Endothelial cell (in vitro differentiated cells): ENCODE data around the gene NSMCE3. TPM values are rescaled to one million over a fixed set of nuclear protein-coding genes. Genes with fewer than 3 reads are reported as not detected.

Source experiments
- DNase-seq: peaks from one replicate; pipeline ENCODE4 v3.0.0; 2021; ENCODE audit warnings: low spot score
- H3K27ac Mint-ChIP-seq: one replicate; pipeline ENCODE4 v1.8.0; 2021; ENCODE audit warnings: mixed read lengths, inconsistent platforms; ENCODE audit not compliant: unreplicated experiment
- H3K27me3 Mint-ChIP-seq: one replicate; pipeline ENCODE4 v1.8.0; 2021; ENCODE audit warnings: mild to moderate bottlenecking, moderate library complexity, mixed read lengths, inconsistent platforms; ENCODE audit not compliant: unreplicated experiment
- H3K36me3 Mint-ChIP-seq: one replicate; pipeline ENCODE4 v1.8.0; 2021; ENCODE audit warnings: mild to moderate bottlenecking, low read depth, mixed read lengths, inconsistent platforms; ENCODE audit not compliant: unreplicated experiment
- H3K4me1 Mint-ChIP-seq: one replicate; pipeline ENCODE4 v1.8.0; 2021; ENCODE audit warnings: mild to moderate bottlenecking, mixed read lengths, inconsistent platforms; ENCODE audit not compliant: unreplicated experiment
- H3K4me3 Mint-ChIP-seq: one replicate; pipeline ENCODE4 v1.8.0; 2021; ENCODE audit warnings: mild to moderate bottlenecking, mixed read lengths, inconsistent platforms; ENCODE audit not compliant: unreplicated experiment
- H3K9me3 Mint-ChIP-seq: one replicate; pipeline ENCODE4 v1.8.0; 2021; ENCODE audit warnings: mixed read lengths, inconsistent platforms; ENCODE audit not compliant: unreplicated experiment
- CTCF ChIP-seq: fragments of 200-600 bp; sonication (generic); IDR thresholded peaks from one replicate; pipeline ENCODE4 v1.5.0; 2021; ENCODE audit warnings: antibody characterized with exemption; ENCODE audit not compliant: unreplicated experiment
- total RNA-seq: library from RNA; stranded (reverse); fragmentation: NEBNext Ultra II Directional; extraction: Animal tissue kit (Norgen Biotek cat#: 25700); gene quantifications from one replicate; pipeline ENCODE4 v1.2.1, GENCODE V29; 2021; ENCODE audit not compliant: unreplicated experiment

NSMCE3 gene
- total RNA-seq, 1 donor from 2014 or later = 20.4 TPM

GRCh38 chr15:29280514-29280913 lies 10.9 kb upstream of the NSMCE3 start:
- peak overlapping the region; percentile 98 for H3K27ac Mint-ChIP-seq
- H3K27me3 Mint-ChIP-seq = peaks cover 6% of the 10 kb centered on the region
- DNase-seq = peak; percentile 56
- peaks cover 67% of the 10 kb centered on the region for H3K4me1 Mint-ChIP-seq
- H3K4me3 Mint-ChIP-seq = no peak overlapping the region
- no peaks in the 10 kb centered on the region for H3K9me3 Mint-ChIP-seq
- no peak for TF ChIP-seq CTCF
- no peaks in the 10 kb centered on the region for H3K36me3 Mint-ChIP-seq

DNA sequence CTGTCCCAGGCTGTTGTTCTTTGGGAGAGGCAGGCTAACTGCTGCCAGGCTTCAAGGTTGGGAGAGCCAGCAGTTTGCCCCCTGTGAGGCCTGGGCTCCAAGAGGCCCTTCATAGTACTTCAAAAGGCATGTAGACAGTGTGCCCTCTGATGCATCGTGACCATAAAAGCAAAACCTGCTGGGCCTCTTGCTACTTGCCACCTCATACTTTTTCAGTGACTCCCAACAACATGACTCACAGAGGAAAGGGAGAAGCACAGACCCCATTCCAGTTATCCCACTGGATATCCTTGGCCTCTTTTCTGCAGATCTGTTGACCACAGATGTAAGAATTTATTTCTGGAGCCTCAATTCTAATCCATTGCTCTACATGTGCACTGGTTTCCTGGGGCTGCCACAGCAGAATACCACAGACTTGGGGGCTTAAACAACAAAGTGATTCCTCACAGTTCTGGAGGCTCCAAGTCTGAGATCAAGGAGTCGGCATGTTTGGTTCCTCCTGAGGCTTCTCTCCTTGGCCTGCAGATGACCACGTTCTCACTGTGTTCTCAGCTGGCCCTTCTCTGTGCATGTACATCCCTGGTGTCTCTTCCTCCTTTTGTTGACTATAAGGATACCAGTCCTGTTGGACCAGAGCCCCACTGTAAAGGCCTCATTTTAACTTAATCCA lies 8.9 kb upstream of the NSMCE3 start:
- Mint-ChIP-seq H3K36me3 (no peaks in the 10 kb centered on the region), H3K27me3 (peaks cover 4% of the 10 kb centered on the region), H3K4me1 (peaks cover 56% of the 10 kb centered on the region), H3K9me3 (no peaks in the 10 kb centered on the region), H3K4me3 (no peak overlapping the region), H3K27ac (peak overlapping the region; percentile 98)
- no peak for TF ChIP-seq CTCF
- no peak for DNase-seq

GRCh38 chr15:29276366-29276765 lies 6.7 kb upstream of the NSMCE3 start:
- Mint-ChIP-seq H3K4me3 (no peak overlapping the region), H3K27me3 (peaks cover 4% of the 10 kb centered on the region), H3K4me1 (peaks cover 53% of the 10 kb centered on the region), H3K36me3 (no peaks in the 10 kb centered on the region), H3K9me3 (no peaks in the 10 kb centered on the region), H3K27ac (peak overlapping the region; percentile 28)
- no peak for DNase-seq
- no peak for TF ChIP-seq CTCF

DNA sequence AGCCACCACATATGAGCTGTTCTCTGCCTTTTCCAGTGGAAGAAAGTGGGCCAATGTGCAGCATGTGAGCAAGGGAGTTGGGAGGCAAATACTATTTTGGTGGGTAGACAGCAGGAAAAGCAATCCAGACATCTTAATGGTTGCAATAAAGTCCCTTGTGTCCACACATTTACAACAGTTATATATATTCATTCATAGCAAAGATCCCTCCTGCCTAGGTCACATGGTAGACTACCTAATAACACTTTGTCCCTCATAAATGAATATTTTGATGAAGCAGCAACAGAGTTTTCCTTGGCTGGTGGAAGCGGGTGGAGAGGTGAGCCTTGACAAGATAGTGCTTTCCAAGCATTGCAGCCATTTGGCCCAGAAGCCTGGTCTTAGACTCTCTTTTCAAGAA lies 6.2 kb upstream of the NSMCE3 start:
- H3K27me3 Mint-ChIP-seq = peaks cover 4% of the 10 kb centered on the region
- H3K9me3 Mint-ChIP-seq = no peaks in the 10 kb centered on the region
- DNase-seq = no peak
- H3K36me3 Mint-ChIP-seq = no peaks in the 10 kb centered on the region
- TF ChIP-seq CTCF = no peak
- H3K27ac Mint-ChIP-seq = no peak overlapping the region
- peaks cover 48% of the 10 kb centered on the region for H3K4me1 Mint-ChIP-seq
- H3K4me3 Mint-ChIP-seq = no peak overlapping the region

DNA sequence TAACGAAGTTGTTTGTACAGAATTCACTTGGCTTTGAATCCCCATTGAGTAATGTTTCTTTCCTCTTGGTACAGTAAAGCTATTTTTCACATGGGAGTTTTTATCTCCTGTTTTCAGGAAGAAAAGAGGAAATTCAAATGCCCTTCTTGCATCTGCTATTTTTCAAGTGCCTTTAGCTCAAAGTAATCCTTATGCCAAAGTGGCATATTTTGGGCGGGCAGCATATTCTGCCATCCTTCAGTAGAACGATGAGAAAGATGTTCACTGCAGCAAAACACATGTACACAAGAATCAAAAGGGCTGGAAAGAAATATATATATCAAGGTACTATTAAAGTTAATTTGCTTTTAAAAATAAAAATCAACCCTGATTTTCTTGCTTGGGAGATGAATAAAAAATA lies 5.3 kb upstream of the NSMCE3 start:
- no peaks in the 10 kb centered on the region for H3K36me3 Mint-ChIP-seq
- H3K4me3 Mint-ChIP-seq = no peak overlapping the region
- no peak for DNase-seq
- H3K27ac Mint-ChIP-seq = no peak overlapping the region
- no peaks in the 10 kb centered on the region for H3K9me3 Mint-ChIP-seq
- H3K27me3 Mint-ChIP-seq = peaks cover under 1% of the 10 kb centered on the region
- peaks cover 39% of the 10 kb centered on the region for H3K4me1 Mint-ChIP-seq
- TF ChIP-seq CTCF = no peak
